ENCODE measurements around the gene PRX.

PRX gene

DNA sequence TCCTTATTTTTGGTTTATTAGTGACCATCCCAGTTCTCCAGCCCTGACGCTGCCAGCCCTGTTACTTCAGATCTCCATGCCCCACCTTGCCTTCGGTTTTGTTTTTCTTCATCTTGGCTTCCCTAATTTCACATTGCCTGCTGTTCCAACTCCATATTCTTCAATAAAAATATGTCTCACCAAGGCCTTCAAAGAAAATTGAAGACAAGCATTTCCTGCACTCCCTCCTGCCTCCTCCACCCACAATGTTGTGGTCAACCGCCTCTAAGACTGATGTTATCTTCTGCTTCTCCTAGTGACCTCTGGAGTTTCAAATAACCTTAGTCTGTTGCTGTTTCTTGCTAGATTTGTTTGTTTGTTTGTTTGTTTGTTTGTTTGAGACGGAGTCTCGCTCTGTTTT is 50.1 kb downstream of the PRX start:
- DNase-seq, result no peak

DNA sequence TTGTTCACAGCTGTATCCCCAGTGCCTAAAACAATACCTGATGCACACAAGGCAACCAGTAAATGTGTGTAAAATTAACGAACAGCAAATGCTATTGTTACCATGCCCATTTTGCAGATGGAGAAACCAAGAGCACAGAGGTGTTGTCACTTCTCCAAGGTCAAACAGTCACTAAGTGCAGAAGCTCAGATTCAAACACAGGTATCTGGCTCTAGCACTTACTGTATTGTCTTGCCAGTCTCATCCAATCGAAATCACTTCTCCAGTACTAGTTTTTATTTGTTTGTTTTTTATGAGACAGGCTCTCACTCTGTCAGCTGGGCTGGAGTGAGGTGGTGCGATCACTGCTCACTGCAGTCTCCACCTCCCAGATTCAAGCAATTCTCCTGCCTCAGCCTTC is 51.0 kb downstream of the PRX start:
- no peak for DNase-seq

DNA sequence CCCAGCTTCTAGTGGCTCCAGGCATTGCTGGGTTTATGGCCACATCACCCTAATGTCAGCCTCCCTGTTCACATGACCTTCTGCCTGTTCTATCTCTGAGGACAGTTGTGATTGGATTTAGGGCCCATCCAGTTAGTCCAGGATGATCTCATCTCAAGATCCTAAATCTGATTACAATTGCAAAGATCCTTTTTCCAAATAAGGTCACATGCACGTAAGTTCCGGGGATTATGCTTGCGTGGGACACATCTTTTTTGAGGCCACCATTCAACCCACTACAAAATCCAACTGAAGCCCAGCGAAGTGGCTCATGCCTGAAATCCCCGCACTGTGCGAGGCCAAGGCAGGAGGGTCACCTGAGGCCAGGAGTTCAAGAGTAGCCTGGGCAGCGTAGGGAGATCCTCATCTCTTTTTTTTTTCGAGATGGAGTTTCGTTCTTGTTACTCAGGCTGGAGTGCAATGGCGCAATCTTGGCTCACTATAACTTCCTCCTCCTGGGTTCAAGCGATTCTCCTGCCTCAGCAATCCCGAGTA is 52.4 kb downstream of the PRX start:
- DNase-seq, result no peak

DNA sequence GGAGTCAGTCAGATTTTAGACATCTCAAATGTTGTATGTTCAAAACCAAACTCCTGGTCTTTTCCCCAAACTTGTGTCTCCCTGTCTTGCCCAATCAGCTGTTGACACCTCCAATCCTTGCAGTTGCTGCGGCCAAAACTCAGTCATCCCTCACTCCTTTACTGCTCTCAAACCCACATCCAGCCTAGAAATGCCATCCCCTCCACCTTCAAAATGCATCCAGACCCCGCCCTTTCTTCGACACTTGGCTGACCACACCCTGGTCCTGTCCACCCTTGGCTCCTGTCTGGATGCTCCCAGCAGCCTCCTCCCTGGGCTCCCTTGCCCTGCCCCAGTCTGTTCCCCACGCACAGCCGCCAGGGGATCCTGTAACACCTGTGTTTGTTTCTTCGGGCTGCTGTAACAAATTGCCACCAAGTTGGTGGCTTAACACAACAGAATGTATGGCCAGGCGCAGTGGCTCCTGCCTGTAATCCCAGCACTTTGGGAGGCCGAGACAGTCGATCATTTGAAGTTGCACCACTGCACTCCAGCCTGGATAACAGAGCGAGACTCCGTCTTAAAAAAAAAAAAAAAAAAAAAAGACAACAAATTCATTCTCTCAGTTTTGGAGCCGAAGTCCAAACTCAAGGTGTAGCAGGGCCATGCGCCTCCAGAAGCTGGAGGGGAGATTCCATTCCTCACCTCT is 53.0 kb downstream of the PRX start:
- DNase-seq, result no peak

DNA sequence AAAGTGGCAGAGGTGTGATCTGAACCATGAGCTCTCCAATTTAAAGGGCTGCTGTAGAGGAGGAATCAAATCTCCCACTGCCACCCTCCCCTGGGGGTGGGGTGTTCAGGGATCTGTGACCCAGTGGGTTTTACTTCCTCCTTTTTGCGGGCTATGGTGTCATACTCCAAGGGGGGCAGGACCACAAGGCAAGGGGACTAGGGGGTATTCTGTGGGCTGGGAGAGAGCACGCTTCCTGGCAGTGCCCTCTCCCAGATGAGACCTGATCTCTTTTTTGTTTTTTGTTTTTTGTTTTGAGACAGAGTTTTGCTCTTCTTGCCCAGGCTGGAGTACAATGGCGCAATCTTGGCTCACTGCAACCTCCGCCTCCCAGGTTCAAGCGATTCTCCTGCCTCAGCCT is 54.4 kb downstream of the PRX start:
- no peak for DNase-seq

DNA sequence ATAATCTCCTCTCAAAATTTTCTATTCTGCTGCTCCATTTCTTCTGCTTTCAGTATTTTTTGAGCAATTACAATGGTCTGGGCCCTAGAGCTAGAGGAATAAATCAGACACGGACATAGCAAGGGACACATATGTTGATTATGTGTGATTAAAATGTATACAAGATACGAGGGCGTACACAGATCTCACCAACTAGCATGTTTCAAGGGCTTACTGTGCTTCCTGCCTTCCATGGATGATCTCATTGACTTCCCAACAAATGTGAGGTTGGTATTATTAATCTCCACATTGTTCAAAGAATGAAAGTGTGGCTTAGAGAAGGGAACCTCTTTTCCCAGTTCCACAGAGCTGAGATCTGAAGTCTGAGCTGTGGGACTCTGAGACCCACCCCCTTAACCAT is 55.5 kb downstream of the PRX start:
- DNase-seq, result no peak

DNA sequence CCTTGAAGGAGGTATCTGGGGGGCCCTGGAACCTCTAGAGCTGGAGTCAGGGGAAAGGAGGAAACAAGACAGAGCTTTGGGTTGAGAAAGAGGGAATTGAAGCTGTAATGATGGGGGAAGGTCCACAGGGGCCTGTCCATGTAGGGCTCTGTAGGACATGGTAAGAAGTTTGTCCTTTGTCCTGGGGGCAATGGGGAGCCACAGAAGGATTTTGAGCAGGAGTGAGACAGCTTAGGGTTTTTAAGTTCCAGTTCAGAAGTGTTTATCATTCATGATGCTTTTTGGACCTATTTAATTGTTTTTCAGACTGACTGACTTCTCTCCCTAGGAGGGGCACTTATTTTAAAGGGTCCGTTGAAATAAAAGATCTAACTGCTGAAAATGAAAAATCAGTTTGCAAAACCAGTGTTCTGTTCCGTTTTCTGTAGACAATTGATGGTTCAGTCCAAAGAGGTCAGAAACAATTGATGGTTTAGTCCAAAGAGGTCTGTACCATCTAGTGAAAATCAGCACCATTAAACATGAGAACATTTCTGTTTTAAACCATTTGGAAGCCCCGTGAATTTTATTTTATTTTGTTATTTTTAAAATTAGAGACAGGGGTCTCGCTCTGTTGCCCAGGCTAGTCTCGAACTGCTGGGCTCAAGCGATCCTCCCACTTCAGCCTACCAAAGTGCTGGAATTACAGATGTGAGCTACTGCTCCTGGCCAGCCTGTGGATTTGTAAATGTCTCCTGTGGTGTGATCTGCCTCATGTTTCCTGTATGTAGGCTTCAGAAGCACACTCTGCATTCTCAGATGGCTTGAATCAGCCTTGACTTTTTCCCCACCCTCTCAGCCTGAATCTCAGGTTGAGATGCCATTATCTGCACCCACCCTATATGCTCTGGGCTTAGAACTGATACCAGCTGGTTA is 56.2 kb downstream of the PRX start:
- DNase-seq, result no peak

DNA sequence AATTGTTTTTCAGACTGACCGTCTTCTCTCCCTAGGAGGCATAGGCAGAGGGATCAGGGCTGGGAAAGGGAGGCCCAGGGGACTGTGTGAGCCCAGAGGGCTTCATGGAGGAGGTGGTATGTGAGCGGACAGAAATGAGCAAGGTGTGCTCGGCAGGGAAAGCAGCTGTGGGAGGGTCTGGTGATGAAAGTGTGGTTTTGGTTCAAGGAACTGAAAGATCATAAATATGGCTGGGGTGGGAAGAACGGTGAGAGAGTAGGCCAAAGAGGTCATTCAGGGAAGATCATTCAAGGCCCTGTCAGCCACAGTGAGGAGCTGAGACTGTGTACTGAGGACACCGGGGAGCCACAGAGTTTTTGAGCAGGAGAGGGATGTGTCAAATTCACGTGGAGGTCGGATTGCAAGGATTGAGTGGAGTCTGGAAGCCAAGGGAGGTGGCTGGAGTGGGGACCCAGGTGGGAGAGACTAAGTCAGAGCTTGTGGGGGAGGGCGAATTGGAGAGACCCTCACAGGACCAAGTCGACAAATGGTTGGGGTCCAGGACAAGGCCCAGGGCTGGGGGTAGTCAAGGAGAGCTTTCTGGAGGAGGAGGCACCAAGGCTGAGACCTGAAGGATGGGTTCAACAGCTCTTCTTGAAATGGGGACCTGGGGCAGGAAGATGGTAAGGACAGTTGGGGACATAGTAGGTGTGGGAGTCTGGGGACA is 57.0 kb downstream of the PRX start:
- DNase-seq, result no peak

DNA sequence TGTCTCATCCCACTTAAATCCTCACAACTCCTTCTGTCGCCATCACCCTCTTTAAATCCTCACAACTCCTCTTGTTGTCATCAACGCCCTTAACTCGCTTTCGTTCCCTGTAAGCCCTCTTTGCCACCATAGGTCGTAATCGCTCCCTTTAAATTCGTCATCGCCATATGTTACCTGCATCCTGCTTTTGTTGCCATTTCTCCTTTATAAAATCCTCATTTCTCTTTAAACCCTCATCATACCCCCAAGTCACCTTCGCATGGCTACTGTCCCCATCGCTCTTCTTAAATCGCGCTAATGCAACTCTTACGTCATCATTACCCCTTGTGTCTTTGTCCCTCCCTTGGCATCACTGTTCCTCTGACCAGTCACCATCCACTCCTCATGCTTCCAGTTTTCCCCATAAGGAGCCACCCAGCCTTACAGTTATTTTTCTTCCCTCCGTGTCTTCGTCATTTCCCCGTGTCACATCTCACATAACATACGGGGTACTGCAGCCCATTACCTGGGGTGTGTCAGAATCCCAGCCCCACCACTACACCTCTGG is 64.1 kb downstream of the PRX start:
- DNase-seq, result no peak

DNA sequence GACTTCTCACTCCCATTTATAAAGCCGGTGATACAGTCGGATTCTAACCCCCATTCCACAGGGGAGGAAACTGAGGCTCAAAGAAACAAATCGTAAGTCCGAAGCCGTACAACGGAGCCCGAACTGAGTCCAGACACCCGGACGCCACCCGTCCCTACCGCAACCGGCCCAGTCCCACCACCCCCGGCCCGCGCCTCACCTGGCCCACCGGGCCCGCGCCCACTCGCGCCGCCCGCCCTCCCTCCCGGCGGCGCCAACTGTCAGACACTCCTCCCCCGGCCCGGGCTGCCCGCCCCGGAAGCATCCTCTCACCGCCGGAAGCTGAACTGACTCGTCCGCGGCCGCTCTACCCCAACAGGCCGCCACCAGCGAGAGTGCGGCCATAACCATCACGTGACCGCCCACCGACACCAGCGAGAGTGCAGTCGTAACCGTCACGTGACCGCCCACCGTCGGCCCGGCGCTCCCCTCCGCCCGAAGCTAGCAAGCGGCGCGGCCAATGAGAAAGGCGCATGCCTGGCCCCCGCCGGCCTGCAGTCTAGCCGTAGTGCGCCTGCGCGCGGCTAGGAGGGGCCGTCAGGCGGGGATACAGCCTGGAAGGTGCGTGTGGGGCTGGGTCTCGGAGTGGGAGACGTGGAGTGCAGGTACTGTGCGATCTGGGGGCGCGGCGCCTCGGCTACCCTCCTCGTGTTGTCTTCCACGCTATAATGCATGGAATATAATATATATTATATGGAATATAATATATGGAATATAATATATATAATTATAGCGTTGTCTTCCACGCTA is 64.9 kb downstream of the PRX start, which contains the start of the genes C19orf47 and PLD3:
Gene C19orf47 (minus strand): TSS at position 273 of the 789 bp plus-strand sequence. CDS start 6,540 bp downstream, outside the sequence.
Gene PLD3 (plus strand): TSS at position 571 of the 789 bp plus-strand sequence. CDS start 17,789 bp downstream, outside the sequence.
- peak; percentile 96 for DNase-seq

DNA sequence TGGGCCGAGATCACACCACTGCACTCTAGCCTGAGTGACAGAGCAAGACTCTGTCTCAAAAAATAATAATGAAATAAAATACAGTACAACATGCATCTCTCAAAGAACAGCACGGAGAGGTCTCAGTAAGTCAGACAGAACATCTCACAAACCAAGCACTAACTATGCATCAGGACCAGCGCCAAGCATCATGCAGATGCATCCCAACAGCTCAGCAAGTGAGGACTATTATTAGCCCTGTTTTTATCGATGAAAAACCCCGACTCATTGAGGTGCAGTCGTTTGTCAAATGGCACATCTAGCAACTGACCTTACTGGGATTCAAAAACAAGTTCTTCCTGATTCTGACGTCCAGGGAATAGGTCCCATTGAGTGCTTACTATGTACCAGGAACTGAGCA is 68.8 kb downstream of the PRX start:
- no peak for DNase-seq

Measured in activated CD8-positive, alpha-beta memory T cell treated with anti-CD3 and anti-CD28 coated beads for 24 hours (primary cell).